ENCODE measurements around the gene ESRRG. TPM values are rescaled to one million over a fixed set of nuclear protein-coding genes. Genes with fewer than 3 reads are reported as not detected.

The ESRRG gene
- polyA plus RNA-seq, 3 donors = 33.7 to 45.6 (median 36.0) TPM

GRCh38 chr1:216641669-216642460 lies 81.4 kb downstream of the ESRRG start:
- DNase-seq = no peak

- no peak for DNase-seq
Measured at GRCh38 chr1:216640100-216640499, 83.1 kb downstream of the ESRRG start.

- no peak for DNase-seq
Measured at GRCh38 chr1:216632980-216633379, 90.2 kb downstream of the ESRRG start.

- no peak for DNase-seq
Measured at GRCh38 chr1:216630532-216630931, 92.7 kb downstream of the ESRRG start.

- no peak for DNase-seq
Measured at GRCh38 chr1:216627252-216627651, 96.0 kb downstream of the ESRRG start.

- no peak for DNase-seq
Measured at GRCh38 chr1:216626394-216627067, 96.7 kb downstream of the ESRRG start.

GRCh38 chr1:216621536-216621935 lies 101.7 kb downstream of the ESRRG start:
- no peak for DNase-seq

- no peak for DNase-seq
Measured at GRCh38 chr1:216617081-216617875, 106.0 kb downstream of the ESRRG start.

- no peak for DNase-seq
Measured at GRCh38 chr1:216616425-216616824, 106.8 kb downstream of the ESRRG start.

GRCh38 chr1:216614011-216614934 lies 109.0 kb downstream of the ESRRG start:
- DNase-seq = no peak

- DNase-seq = no peak
Measured at GRCh38 chr1:216612291-216612690, 110.9 kb downstream of the ESRRG start.

GRCh38 chr1:216607067-216607697 lies 116.0 kb downstream of the ESRRG start:
- DNase-seq = no peak

- no peak for DNase-seq
Measured at GRCh38 chr1:216606047-216606637, 117.1 kb downstream of the ESRRG start.

- no peak for DNase-seq
Measured at GRCh38 chr1:216604771-216605170, 118.5 kb downstream of the ESRRG start.

- DNase-seq = peak; percentile 79
Measured at GRCh38 chr1:216600730-216601609, 122.3 kb downstream of the ESRRG start.

GRCh38 chr1:216599851-216600250 lies 123.4 kb downstream of the ESRRG start:
- DNase-seq = no peak

- DNase-seq = no peak
Measured at GRCh38 chr1:216598448-216598847, 124.8 kb downstream of the ESRRG start.

- DNase-seq = no peak
Measured at GRCh38 chr1:216596281-216596862, 126.9 kb downstream of the ESRRG start.

- no peak for DNase-seq
Measured at GRCh38 chr1:216587715-216588114, 135.5 kb downstream of the ESRRG start.

Measured in renal pelvis (tissue), 4 donors.